WTC11 (cell line): ENCODE data around the gene RAPGEF1.

Experiments
- CREM ChIP-seq: sonication (generic); formaldehyde crosslinking; IDR thresholded peaks from 2 replicates; pipeline ENCODE4 v1.8.1; 2022; ENCODE audit warnings: mild to moderate bottlenecking, missing genetic modification reagents, moderate library complexity
- NR1H2 ChIP-seq: sonication (generic); formaldehyde crosslinking; IDR thresholded peaks from 2 replicates; pipeline ENCODE4 v1.9.0; 2021; ENCODE audit warnings: mild to moderate bottlenecking, moderate library complexity, missing genetic modification reagents
- TCF7 ChIP-seq: sonication (generic); formaldehyde crosslinking; IDR thresholded peaks from 2 replicates; pipeline ENCODE4 v1.8.0; 2022; ENCODE audit warnings: mild to moderate bottlenecking, low read depth, missing genetic modification reagents, moderate library complexity
- TP53 ChIP-seq: sonication (generic); formaldehyde crosslinking; IDR thresholded peaks from 2 replicates; pipeline ENCODE4 v1.8.1; 2023; ENCODE audit warnings: mild to moderate bottlenecking, missing genetic modification reagents
- ZBTB21 ChIP-seq: sonication (generic); formaldehyde crosslinking; IDR thresholded peaks from 2 replicates; pipeline ENCODE4 v1.8.1; 2023; ENCODE audit warnings: mild to moderate bottlenecking, missing genetic modification reagents, borderline replicate concordance
- ZNF317 ChIP-seq: sonication (generic); formaldehyde crosslinking; IDR thresholded peaks from 2 replicates; pipeline ENCODE4 v1.8.1; 2023; ENCODE audit warnings: low read depth, mild to moderate bottlenecking, moderate library complexity, missing genetic modification reagents, borderline replicate concordance
- ZNF423 ChIP-seq: fragments of 250-450 bp; sonication (Bioruptor Pico); IDR thresholded peaks from 2 replicates; pipeline ENCODE4 v2.1.2; 2022; ENCODE audit warnings: mild to moderate bottlenecking, moderate library complexity
- TF ChIP-seq, protein P1 (sequence below): sonication (generic); formaldehyde crosslinking; IDR thresholded peaks from 2 replicates; pipeline ENCODE4 v1.8.0; 2023; ENCODE audit warnings: missing genetic modification reagents
- TF ChIP-seq, protein P2 (sequence below): fragments of 200-600 bp; IDR thresholded peaks from 2 replicates; pipeline ENCODE4 v1.8.0; 2022; ENCODE audit warnings: antibody characterized with exemption
- TF ChIP-seq, protein P3 (sequence below): sonication (generic); formaldehyde crosslinking; IDR thresholded peaks from 2 replicates; pipeline ENCODE4 v1.8.1; 2022; ENCODE audit warnings: missing genetic modification reagents, borderline replicate concordance
- TF ChIP-seq, protein P4 (sequence below): sonication (generic); formaldehyde crosslinking; IDR thresholded peaks from 2 replicates; pipeline ENCODE4 v1.8.1; 2022; ENCODE audit warnings: low read depth, missing genetic modification reagents, borderline replicate concordance

GRCh38 chr9:131625790-131626670 lies 113.8 kb downstream of the RAPGEF1 start:
- TF ChIP-seq CREM (CRISPR knock-in tag) (no peak), NR1H2 (CRISPR knock-in tag) (no peak), TCF7 (CRISPR knock-in tag) (no peak), ZNF317 (CRISPR knock-in tag) (no peak), ZBTB21 (CRISPR knock-in tag) (no peak), ZNF423 (no peak), TP53 (CRISPR knock-in tag) (no peak)
- TF ChIP-seq, protein P1, sequence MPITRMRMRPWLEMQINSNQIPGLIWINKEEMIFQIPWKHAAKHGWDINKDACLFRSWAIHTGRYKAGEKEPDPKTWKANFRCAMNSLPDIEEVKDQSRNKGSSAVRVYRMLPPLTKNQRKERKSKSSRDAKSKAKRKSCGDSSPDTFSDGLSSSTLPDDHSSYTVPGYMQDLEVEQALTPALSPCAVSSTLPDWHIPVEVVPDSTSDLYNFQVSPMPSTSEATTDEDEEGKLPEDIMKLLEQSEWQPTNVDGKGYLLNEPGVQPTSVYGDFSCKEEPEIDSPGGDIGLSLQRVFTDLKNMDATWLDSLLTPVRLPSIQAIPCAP (CRISPR knock-in tag), result no peak
- TF ChIP-seq, protein P2, sequence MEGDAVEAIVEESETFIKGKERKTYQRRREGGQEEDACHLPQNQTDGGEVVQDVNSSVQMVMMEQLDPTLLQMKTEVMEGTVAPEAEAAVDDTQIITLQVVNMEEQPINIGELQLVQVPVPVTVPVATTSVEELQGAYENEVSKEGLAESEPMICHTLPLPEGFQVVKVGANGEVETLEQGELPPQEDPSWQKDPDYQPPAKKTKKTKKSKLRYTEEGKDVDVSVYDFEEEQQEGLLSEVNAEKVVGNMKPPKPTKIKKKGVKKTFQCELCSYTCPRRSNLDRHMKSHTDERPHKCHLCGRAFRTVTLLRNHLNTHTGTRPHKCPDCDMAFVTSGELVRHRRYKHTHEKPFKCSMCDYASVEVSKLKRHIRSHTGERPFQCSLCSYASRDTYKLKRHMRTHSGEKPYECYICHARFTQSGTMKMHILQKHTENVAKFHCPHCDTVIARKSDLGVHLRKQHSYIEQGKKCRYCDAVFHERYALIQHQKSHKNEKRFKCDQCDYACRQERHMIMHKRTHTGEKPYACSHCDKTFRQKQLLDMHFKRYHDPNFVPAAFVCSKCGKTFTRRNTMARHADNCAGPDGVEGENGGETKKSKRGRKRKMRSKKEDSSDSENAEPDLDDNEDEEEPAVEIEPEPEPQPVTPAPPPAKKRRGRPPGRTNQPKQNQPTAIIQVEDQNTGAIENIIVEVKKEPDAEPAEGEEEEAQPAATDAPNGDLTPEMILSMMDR, result no peak
- TF ChIP-seq, protein P3, sequence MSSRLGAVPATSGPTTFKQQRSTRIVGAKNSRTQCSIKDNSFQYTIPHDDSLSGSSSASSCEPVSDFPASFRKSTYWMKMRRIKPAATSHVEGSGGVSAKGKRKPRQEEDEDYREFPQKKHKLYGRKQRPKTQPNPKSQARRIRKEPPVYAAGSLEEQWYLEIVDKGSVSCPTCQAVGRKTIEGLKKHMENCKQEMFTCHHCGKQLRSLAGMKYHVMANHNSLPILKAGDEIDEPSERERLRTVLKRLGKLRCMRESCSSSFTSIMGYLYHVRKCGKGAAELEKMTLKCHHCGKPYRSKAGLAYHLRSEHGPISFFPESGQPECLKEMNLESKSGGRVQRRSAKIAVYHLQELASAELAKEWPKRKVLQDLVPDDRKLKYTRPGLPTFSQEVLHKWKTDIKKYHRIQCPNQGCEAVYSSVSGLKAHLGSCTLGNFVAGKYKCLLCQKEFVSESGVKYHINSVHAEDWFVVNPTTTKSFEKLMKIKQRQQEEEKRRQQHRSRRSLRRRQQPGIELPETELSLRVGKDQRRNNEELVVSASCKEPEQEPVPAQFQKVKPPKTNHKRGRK (CRISPR knock-in tag), result no peak
- TF ChIP-seq, protein P4, sequence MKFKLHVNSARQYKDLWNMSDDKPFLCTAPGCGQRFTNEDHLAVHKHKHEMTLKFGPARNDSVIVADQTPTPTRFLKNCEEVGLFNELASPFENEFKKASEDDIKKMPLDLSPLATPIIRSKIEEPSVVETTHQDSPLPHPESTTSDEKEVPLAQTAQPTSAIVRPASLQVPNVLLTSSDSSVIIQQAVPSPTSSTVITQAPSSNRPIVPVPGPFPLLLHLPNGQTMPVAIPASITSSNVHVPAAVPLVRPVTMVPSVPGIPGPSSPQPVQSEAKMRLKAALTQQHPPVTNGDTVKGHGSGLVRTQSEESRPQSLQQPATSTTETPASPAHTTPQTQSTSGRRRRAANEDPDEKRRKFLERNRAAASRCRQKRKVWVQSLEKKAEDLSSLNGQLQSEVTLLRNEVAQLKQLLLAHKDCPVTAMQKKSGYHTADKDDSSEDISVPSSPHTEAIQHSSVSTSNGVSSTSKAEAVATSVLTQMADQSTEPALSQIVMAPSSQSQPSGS (CRISPR knock-in tag), result no peak
